ES-I3 (cell line): ENCODE measurements around the gene TRIAP1.
A peak's percentile ranks its signal among the peaks of the same experiment; 100 is the strongest.

Experiments used
- H3K36me3 ChIP-seq: 2 replicates; pipeline ENCODE4 v1.6.1; 2013; ENCODE audit warnings: mild to moderate bottlenecking, low read length, control low read depth, moderate library complexity; ENCODE audit not compliant: insufficient read depth
- H3K4me1 ChIP-seq: 2 replicates; pipeline ENCODE4 v1.6.1; 2013; ENCODE audit warnings: mild to moderate bottlenecking, control low read depth, low read length; ENCODE audit not compliant: insufficient read depth
- H3K9ac ChIP-seq: 2 replicates; pipeline ENCODE4 v1.6.1; 2013; ENCODE audit warnings: low read depth, mild to moderate bottlenecking, low read length, moderate library complexity
- H3K9me3 ChIP-seq: 2 replicates; pipeline ENCODE4 v1.6.1; 2013; ENCODE audit warnings: mild to moderate bottlenecking, low read length, moderate library complexity; ENCODE audit not compliant: control insufficient read depth, insufficient read depth

Gene TRIAP1

GRCh38 chr12:120402217-120402616 is 44.0 kb downstream of the TRIAP1 start:
- peak overlapping the region; percentile 40; the same call in 1 of the 2 replicates for H3K9ac ChIP-seq
- H3K36me3 ChIP-seq: no peaks in the 10 kb centered on the region
- H3K4me1 ChIP-seq: peaks cover 11% of the 10 kb centered on the region; the same call in 1 of the 2 replicates
- H3K9me3 ChIP-seq: no peaks in the 10 kb centered on the region; the same call in 1 of the 2 replicates

- Histone ChIP-seq H3K9ac (no peak overlapping the region), H3K9me3 (no peaks in the 10 kb centered on the region; the same call in 1 of the 2 replicates), H3K4me1 (peaks cover 11% of the 10 kb centered on the region; the same call in 1 of the 2 replicates), H3K36me3 (no peaks in the 10 kb centered on the region)
Measured at GRCh38 chr12:120399531-120399930, 46.7 kb downstream of the TRIAP1 start.

GRCh38 chr12:120397824-120398540 is 48.2 kb downstream of the TRIAP1 start:
- Histone ChIP-seq H3K9me3 (no peaks in the 10 kb centered on the region), H3K36me3 (no peaks in the 10 kb centered on the region), H3K4me1 (peaks cover 19% of the 10 kb centered on the region; the same call in 1 of the 2 replicates), H3K9ac (no peak overlapping the region)

- Histone ChIP-seq H3K36me3 (no peaks in the 10 kb centered on the region), H3K4me1 (peaks cover 14% of the 10 kb centered on the region; the same call in 1 of the 2 replicates), H3K9ac (peak overlapping the region; percentile 40), H3K9me3 (no peaks in the 10 kb centered on the region)
Measured at GRCh38 chr12:120394483-120395367, 51.5 kb downstream of the TRIAP1 start.
